ENCODE data around the gene CYBA. TPM values are rescaled to one million over a fixed set of nuclear protein-coding genes. Genes with fewer than 3 reads are reported as not detected.

Gene CYBA
- total RNA-seq, 4 donors from 2014 or later = 67.1 to 205 (median 98.7) TPM

DNA sequence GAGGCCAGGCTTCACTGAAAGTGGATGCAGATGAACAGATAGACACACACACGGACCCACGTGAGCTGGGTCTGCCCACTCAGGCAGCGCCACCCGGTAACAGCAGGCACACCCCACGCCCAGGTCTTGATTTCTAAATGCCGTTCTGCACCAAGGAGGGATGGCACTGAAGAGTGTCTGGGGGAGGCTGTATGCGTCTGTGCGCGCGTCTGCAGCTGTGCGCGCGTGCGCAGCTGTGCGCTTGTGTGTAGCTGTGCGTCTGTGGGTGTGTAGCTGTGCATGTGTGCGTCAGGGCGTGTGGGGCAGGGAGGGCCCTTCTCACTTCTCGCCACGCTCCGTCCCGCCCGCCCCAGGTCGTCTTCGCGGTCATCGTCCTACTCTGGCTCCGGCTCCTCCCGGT, 28.0 kb downstream of the CYBA start:
- intact Hi-C loops (cut with DNase I) = no loop called here
- H3K27ac ChIP-seq = no peak overlapping the region
- 94% methylated on average over 11 to 24 of the region's 29 CpGs for WGBS, 2 donors
- no peaks in the 10 kb centered on the region for H3K4me1 ChIP-seq
- no peak for DNase-seq
- no peak for TF ChIP-seq POLR2A (IDR thresholded peaks at IDR 0.05)
- TF ChIP-seq, protein P1, sequence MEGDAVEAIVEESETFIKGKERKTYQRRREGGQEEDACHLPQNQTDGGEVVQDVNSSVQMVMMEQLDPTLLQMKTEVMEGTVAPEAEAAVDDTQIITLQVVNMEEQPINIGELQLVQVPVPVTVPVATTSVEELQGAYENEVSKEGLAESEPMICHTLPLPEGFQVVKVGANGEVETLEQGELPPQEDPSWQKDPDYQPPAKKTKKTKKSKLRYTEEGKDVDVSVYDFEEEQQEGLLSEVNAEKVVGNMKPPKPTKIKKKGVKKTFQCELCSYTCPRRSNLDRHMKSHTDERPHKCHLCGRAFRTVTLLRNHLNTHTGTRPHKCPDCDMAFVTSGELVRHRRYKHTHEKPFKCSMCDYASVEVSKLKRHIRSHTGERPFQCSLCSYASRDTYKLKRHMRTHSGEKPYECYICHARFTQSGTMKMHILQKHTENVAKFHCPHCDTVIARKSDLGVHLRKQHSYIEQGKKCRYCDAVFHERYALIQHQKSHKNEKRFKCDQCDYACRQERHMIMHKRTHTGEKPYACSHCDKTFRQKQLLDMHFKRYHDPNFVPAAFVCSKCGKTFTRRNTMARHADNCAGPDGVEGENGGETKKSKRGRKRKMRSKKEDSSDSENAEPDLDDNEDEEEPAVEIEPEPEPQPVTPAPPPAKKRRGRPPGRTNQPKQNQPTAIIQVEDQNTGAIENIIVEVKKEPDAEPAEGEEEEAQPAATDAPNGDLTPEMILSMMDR (IDR thresholded peaks at IDR 0.05) = no peak
- H3K36me3 ChIP-seq = peaks cover 36 to 97% (median 49%) of the 10 kb centered on the region in 3 donors
- H3K9me3 ChIP-seq = no peaks in the 10 kb centered on the region
- no peaks in the 10 kb centered on the region for H3K27me3 ChIP-seq
- H3K4me3 ChIP-seq = no peak overlapping the region

DNA sequence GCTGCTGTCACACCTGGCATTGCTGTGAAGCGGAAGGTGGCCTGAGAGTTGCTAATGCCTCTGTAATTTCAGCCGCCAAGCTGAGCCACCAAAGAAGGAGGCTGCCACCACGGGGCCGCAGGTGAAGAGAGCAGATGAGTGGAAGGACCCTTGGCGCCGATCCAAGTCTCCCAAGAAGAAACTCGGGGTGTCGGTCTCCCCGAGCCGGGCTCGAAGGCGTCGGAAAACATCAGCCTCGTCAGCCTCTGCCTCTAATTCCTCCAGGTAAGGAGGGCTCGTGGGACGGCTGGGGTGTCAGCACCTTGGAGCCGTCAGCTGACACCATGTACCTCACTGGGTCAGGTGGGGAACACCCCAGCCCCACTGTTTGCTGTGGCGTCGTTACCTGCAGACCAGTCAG, 28.7 kb downstream of the CYBA start:
- H3K4me3 ChIP-seq = no peak overlapping the region
- intact Hi-C loops (cut with DNase I) = no loop called here
- H3K27ac ChIP-seq = no peak overlapping the region
- TF ChIP-seq POLR2A (IDR thresholded peaks at IDR 0.05) = no peak
- TF ChIP-seq, protein P1 (IDR thresholded peaks at IDR 0.05) = no peak
- H3K36me3 ChIP-seq = peaks cover 36 to 97% (median 49%) of the 10 kb centered on the region in 3 donors
- H3K4me1 ChIP-seq = no peaks in the 10 kb centered on the region
- no peaks in the 10 kb centered on the region for H3K27me3 ChIP-seq
- DNase-seq = no peak
- H3K9me3 ChIP-seq = no peaks in the 10 kb centered on the region
- whole genome bisulfite sequencing, 2 donors = 60 to 87% methylated on average over 1 to 13 of the region's 19 CpGs

DNA sequence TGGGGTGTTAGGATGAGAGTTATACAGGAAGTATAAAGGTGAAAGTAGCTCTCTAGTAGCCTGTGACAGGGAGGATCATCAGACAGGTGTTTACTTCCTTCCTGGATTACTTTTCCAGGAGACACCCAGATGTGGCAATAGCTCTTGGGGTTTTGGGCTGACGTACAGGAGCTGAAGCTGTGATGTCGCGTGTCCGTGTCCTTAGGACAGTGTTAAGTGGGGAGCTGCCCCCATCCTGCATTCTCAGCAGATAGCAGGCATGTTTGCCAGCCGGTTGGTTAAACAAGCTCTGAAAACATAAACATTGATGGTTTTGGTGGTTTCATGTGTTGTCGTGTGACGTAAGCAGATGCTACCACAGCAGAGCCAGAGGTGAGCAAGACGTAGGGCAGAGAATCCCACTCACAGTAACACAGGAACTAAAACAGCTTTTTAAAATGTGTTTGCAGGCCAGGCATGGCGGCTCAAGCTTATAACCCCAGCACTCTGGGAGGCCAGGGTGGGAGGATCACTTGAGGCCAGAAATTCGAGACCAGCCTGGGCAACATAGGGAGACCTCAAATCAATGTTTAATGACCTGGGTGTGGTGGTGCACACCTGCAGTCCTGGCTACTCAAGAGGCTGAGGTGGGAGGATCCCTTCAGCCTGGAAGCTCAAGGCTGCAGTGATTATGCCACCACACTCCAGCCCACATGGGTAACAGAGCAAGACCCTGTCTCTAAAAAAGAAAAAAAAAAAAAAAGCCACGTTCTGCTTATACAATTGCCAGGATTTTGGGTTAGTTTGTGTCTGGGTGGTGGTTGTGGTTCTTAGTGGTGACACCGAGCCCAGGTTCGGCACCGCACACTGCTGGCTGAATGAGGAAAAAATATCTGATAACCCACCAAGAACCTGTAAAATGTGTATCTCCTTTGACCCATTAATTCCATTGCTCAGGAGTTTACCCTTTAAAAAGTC, 30.7 kb downstream of the CYBA start:
- WGBS, 2 donors = 73 to 86% methylated on average over 11 to 14 of the region's 14 CpGs
- Histone ChIP-seq H3K27ac (peak overlapping the region in 1 of 4 donors; percentile 48), H3K9me3 (no peaks in the 10 kb centered on the region), H3K36me3 (peaks cover 31 to 96% (median 45%) of the 10 kb centered on the region in 3 donors), H3K27me3 (no peaks in the 10 kb centered on the region), H3K4me1 (peaks cover 6 to 17% (median 7%) of the 10 kb centered on the region in 3 donors), H3K4me3 (no peak overlapping the region)
- TF ChIP-seq POLR2A (IDR thresholded peaks at IDR 0.05) = no peak
- TF ChIP-seq, protein P1 (IDR thresholded peaks at IDR 0.05) = no peak
- DNase-seq = no peak
- intact Hi-C loops (cut with DNase I) = no loop called here

DNA sequence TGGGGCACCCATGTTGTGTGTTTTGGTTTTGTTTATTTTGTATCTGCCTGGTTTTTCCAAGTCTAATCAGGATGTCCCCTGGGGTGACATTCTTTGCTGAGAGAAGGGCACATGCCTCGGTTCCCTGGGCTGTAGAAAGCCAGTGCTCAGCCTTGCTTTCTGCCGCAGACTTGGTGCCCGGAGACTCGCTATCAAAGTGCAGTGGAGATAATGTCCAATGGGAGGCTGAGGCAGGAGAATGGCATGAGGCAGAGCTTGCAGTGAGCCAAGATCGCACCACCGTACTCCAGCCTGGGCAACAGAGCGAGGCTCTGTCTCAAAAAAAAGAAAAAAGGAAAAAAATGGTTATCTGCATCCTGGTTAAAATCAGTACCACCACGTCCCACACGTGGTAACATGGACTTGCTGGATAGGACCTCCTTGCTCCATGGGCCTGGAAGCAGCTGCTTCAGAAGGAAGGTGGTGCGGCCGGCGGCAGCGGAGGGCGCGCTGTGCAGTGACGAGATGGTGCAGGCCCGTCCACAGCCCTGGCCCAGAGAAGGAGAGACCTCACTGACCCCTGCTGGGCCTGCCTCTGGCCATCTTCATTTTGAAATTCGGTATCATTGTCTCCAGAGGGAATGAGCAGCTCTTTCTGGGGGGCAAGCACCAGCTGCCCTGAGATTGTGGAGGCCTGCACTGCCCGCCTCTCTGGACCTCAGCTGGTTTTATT, 31.7 kb downstream of the CYBA start:
- 90% methylated on average over 14 to 19 of the region's 19 CpGs for WGBS, 2 donors
- Histone ChIP-seq H3K36me3 (peaks cover 23 to 96% (median 35%) of the 10 kb centered on the region in 3 donors), H3K27ac (peak overlapping the region in 1 of 4 donors; percentile 48)

More for the DNA sequence above, 31.7 kb downstream of the CYBA start:
- no peaks in the 10 kb centered on the region for H3K9me3 ChIP-seq
- H3K4me3 ChIP-seq = no peak overlapping the region
- peaks cover 6 to 17% (median 7%) of the 10 kb centered on the region in 3 donors for H3K4me1 ChIP-seq
- intact Hi-C loops (cut with DNase I) = no loop called here
- H3K27me3 ChIP-seq = no peaks in the 10 kb centered on the region
- TF ChIP-seq, protein P1 (IDR thresholded peaks at IDR 0.05) = no peak
- no peak for TF ChIP-seq POLR2A (IDR thresholded peaks at IDR 0.05)
- DNase-seq = no peak
